ENCODE data around the gene N4BP3.
A peak's percentile ranks its signal among the peaks of the same experiment; 100 is the strongest.
"Not testable (repeated sequence)": the region's sequence is repeated elsewhere in the genome, so short reads cannot be mapped to it uniquely, and the experiment has no call there.

Gene N4BP3

GRCh38 chr5:178113141-178113787 is at the start of gene N4BP3:
TSS of gene N4BP3 (plus strand) at chr5:178113532. CDS start at chr5:178119584, 6,052 bp downstream.
- peak in 9 of 58 donors; percentile 10 to 42 (median 18) for DNase-seq

- no peak for DNase-seq
Measured at GRCh38 chr5:178067755-178068154, 45.6 kb upstream of the N4BP3 start.

GRCh38 chr5:178068293-178068692 is 45.0 kb upstream of the N4BP3 start:
- DNase-seq, result peak in 8 of 58 donors; percentile 1 to 26 (median 8)

GRCh38 chr5:178069909-178070308 is 43.4 kb upstream of the N4BP3 start:
- peak in 9 of 58 donors; percentile 2 to 31 (median 13) for DNase-seq

- DNase-seq, result no peak
Measured at GRCh38 chr5:178071108-178071507, 42.2 kb upstream of the N4BP3 start.

GRCh38 chr5:178072749-178073148 is 40.6 kb upstream of the N4BP3 start:
- DNase-seq, result no peak

GRCh38 chr5:178074266-178074952 is 38.9 kb upstream of the N4BP3 start:
- peak in 3 of 58 donors; percentile 4 to 58 (median 19) for DNase-seq

- DNase-seq, result not testable (repeated sequence)
Measured at GRCh38 chr5:178076965-178077364, 36.4 kb upstream of the N4BP3 start.

- no peak for DNase-seq
Measured at GRCh38 chr5:178077751-178078150, 35.6 kb upstream of the N4BP3 start.

- no peak for DNase-seq
Measured at GRCh38 chr5:178078197-178079010, 34.9 kb upstream of the N4BP3 start.

- no peak for DNase-seq
Measured at GRCh38 chr5:178080056-178080455, 33.3 kb upstream of the N4BP3 start.

- DNase-seq, result no peak
Measured at GRCh38 chr5:178080618-178081410, 32.5 kb upstream of the N4BP3 start.

GRCh38 chr5:178081571-178082243 is 31.6 kb upstream of the N4BP3 start:
- no peak for DNase-seq

GRCh38 chr5:178083922-178084321 is 29.4 kb upstream of the N4BP3 start:
- DNase-seq, result no peak

- no peak for DNase-seq
Measured at GRCh38 chr5:178085316-178085715, 28.0 kb upstream of the N4BP3 start.

GRCh38 chr5:178086266-178086665 is 27.1 kb upstream of the N4BP3 start:
- DNase-seq, result no peak

GRCh38 chr5:178087199-178087598 is 26.1 kb upstream of the N4BP3 start:
- DNase-seq, result not testable (repeated sequence)

GRCh38 chr5:178090856-178091255 is 22.5 kb upstream of the N4BP3 start:
- DNase-seq, result no peak

GRCh38 chr5:178093134-178093533 is 20.2 kb upstream of the N4BP3 start:
- no peak for DNase-seq

GRCh38 chr5:178094345-178094744 is 19.0 kb upstream of the N4BP3 start:
- no peak for DNase-seq

- no peak for DNase-seq
Measured at GRCh38 chr5:178098685-178099084, 14.6 kb upstream of the N4BP3 start.
